CD14-positive monocyte (primary cell): ENCODE data around the gene CRY1. TPM values are rescaled to one million over a fixed set of nuclear protein-coding genes. Genes with fewer than 3 reads are reported as not detected.
"Not testable (repeated sequence)": the region's sequence is repeated elsewhere in the genome, so short reads cannot be mapped to it uniquely, and the experiment has no call there.

Experiments used
- DNase-seq, 3 donors: peaks; one replicate each; pipeline ENCODE4 v3.0.0-alpha.2; 2011 to 2022
- H2AFZ ChIP-seq: 2 replicates; pipeline ENCODE4 v1.6.0; 2012; ENCODE audit warnings: mild to moderate bottlenecking, low read depth, low read length, inconsistent platforms; ENCODE audit not compliant: insufficient read depth, poor library complexity, severe bottlenecking
- H3K27ac ChIP-seq, 2 donors: 1 replicate in 1 of 2; 2 replicates in 1 of 2; pipeline ENCODE4 v1.5.1; 2012 to 2013; ENCODE audit warnings: low read length in 2 of 2, control low read depth in 1 of 2, inconsistent platforms in 1 of 2, low read depth in 1 of 2, mild to moderate bottlenecking in 1 of 2
- H3K27me3 ChIP-seq, 2 donors: one replicate each; pipeline versions ENCODE4 v1.6.0 to v1.6.1; 2011 to 2013; ENCODE audit warnings: low read length in 2 of 2; ENCODE audit not compliant: control insufficient read depth in 2 of 2, insufficient read depth in 2 of 2
- H3K36me3 ChIP-seq, 2 donors: replicated peaks in 1 of 2; 1 replicate in 1 of 2; 2 replicates in 1 of 2; pipeline versions ENCODE4 v1.5.1 to v1.6.1; 2012 to 2013; ENCODE audit warnings: low read length in 2 of 2, control low read depth in 1 of 2, inconsistent platforms in 1 of 2, mild to moderate bottlenecking in 1 of 2; ENCODE audit not compliant: insufficient read depth in 2 of 2, control insufficient read depth in 1 of 2
- H3K4me1 ChIP-seq, 2 donors: 1 replicate in 1 of 2; 2 replicates in 1 of 2; pipeline versions ENCODE4 v1.5.1 to v1.6.1; 2012 to 2013; ENCODE audit warnings: low read length in 2 of 2, control low read depth in 1 of 2, inconsistent platforms in 1 of 2, mild to moderate bottlenecking in 1 of 2, moderate library complexity in 1 of 2; ENCODE audit not compliant: insufficient read depth in 2 of 2, control insufficient read depth in 1 of 2
- H3K4me2 ChIP-seq: replicated peaks from 2 replicates; pipeline ENCODE3; 2012; ENCODE audit warnings: low read length, moderate library complexity, mild to moderate bottlenecking; ENCODE audit not compliant: poor library complexity, severe bottlenecking; ENCODE audit errors: extremely low read depth
- H3K4me3 ChIP-seq, 3 experiments: fragments of 200-600 bp in 1 of 3; sonication (generic) in 1 of 3; replicated peaks in 1 of 3; 1 replicate in 2 of 3; 2 replicates in 1 of 3; pipeline ENCODE4 v1.5.1; 2011 to 2013; ENCODE audit warnings: low read length in 3 of 3, mild to moderate bottlenecking in 3 of 3, control low read depth in 2 of 3, low read depth in 2 of 3, inconsistent platforms in 1 of 3, moderate library complexity in 1 of 3
- H3K79me2 ChIP-seq: 2 replicates; pipeline ENCODE4 v1.6.0; 2012; ENCODE audit warnings: mild to moderate bottlenecking, control low read depth, inconsistent platforms, low read length, moderate library complexity; ENCODE audit not compliant: insufficient read depth
- H3K9ac ChIP-seq: 2 replicates; pipeline ENCODE4 v1.6.0; 2017; ENCODE audit warnings: low read length, mild to moderate bottlenecking; ENCODE audit not compliant: insufficient read depth, poor library complexity, severe bottlenecking
- H3K9me3 ChIP-seq, 2 donors: replicated peaks in 1 of 2; 1 replicate in 1 of 2; 2 replicates in 1 of 2; pipeline versions ENCODE4 v1.5.1 to v1.6.1; 2012 to 2013; ENCODE audit warnings: low read length in 2 of 2, control low read depth in 1 of 2; ENCODE audit not compliant: control insufficient read depth in 1 of 2, insufficient read depth in 1 of 2
- H4K20me1 ChIP-seq: 2 replicates; pipeline ENCODE4 v1.6.0; 2012; ENCODE audit warnings: mild to moderate bottlenecking, low read length, control low read depth, moderate library complexity; ENCODE audit not compliant: insufficient read depth
- H3K27ac Mint-ChIP-seq, 7 donors: one replicate each; pipeline ENCODE4 v1.8.0; 2020; ENCODE audit warnings: mild to moderate bottlenecking in 7 of 7, mixed read lengths in 7 of 7, moderate library complexity in 6 of 7, inconsistent platforms in 2 of 7
- H3K27me3 Mint-ChIP-seq, 3 donors: one replicate each; pipeline ENCODE4 v1.8.0; 2021 to 2022; ENCODE audit warnings: low read depth in 3 of 3, mild to moderate bottlenecking in 3 of 3, mixed read lengths in 3 of 3, moderate library complexity in 3 of 3, inconsistent platforms in 1 of 3
- H3K36me3 Mint-ChIP-seq, 2 donors: one replicate each; pipeline ENCODE4 v1.8.0; 2020; ENCODE audit warnings: mixed read lengths in 2 of 2, inconsistent platforms in 1 of 2, mild to moderate bottlenecking in 1 of 2
- H3K4me1 Mint-ChIP-seq: one replicate; pipeline ENCODE4 v1.8.0; 2020; ENCODE audit warnings: mild to moderate bottlenecking, mixed read lengths
- H3K4me3 Mint-ChIP-seq, 2 donors: one replicate each; pipeline ENCODE4 v1.8.0; 2020; ENCODE audit warnings: mild to moderate bottlenecking in 2 of 2, mixed read lengths in 2 of 2, moderate library complexity in 1 of 2
- H3K9me3 Mint-ChIP-seq, 7 donors: one replicate each; pipeline ENCODE4 v1.8.0; 2020 to 2022; ENCODE audit warnings: mixed read lengths in 7 of 7, mild to moderate bottlenecking in 6 of 7, moderate library complexity in 6 of 7, inconsistent platforms in 2 of 7
- CTCF ChIP-seq: fragments of 200-600 bp; IDR thresholded peaks from one replicate; pipeline ENCODE4 v1.8.0; 2022; ENCODE audit warnings: antibody characterized with exemption, mild to moderate bottlenecking
- WGBS: methylation state at CpG from one replicate; pipeline ENCODE4 v1.1.5; 2013; ENCODE audit warnings: missing lambda C conversion rate; ENCODE audit not compliant: insufficient coverage; 5-methylcytosine and 5-hydroxymethylcytosine counted together
- intact Hi-C, 2 donors: fragments of 100-400 bp; cut with micrococcal nuclease; formaldehyde crosslinking; loops; one replicate each; pipeline versions ENCODE4 v1.15.0 to v1.15.1; 2023
- polyA plus RNA-seq, 3 donors: library from polyadenylated mRNA; depleted of rRNA in 1 of 3; unstranded in 2 of 3; stranded (reverse) in 1 of 3; fragments of 300-500 nt in 2 of 3; fragments of >200 nt in 1 of 3; fragmentation: Illumina TruSeq in 2 of 3; gene quantifications; 1 replicate in 2 of 3; 2 replicates in 1 of 3; pipeline ENCODE4 v1.2.3, GENCODE V29; 2012 to 2021

Gene CRY1
- polyA plus RNA-seq, 3 donors: 3.8 to 7.7 (median 5.8) TPM

- Mint-ChIP-seq H3K27me3 (no peaks in the 10 kb centered on the region), H3K4me3 (no peak overlapping the region), H3K36me3 (no peaks in the 10 kb centered on the region), H3K4me1 (no peaks in the 10 kb centered on the region), H3K9me3 (no peaks in the 10 kb centered on the region), H3K27ac (no peak overlapping the region)
- H3K9ac ChIP-seq: no peak overlapping the region
- no peak overlapping the region for H2AFZ ChIP-seq
- H4K20me1 ChIP-seq: no peaks in the 10 kb centered on the region
- H3K79me2 ChIP-seq: no peaks in the 10 kb centered on the region
- no peak overlapping the region for H3K27ac ChIP-seq
- no peaks in the 10 kb centered on the region for H3K27me3 ChIP-seq
- H3K4me1 ChIP-seq: no peaks in the 10 kb centered on the region
- no peak for DNase-seq
- intact Hi-C loops: no loop called here
- no peak overlapping the region for H3K4me2 ChIP-seq
- no peaks in the 10 kb centered on the region for H3K36me3 ChIP-seq
- WGBS: no CpG with 5 or more reads among the region's 4 CpGs
- no peak overlapping the region for H3K4me3 ChIP-seq
- TF ChIP-seq CTCF: no peak
- H3K9me3 ChIP-seq: no peaks in the 10 kb centered on the region
Measured at GRCh38 chr12:107026806-107027635, 66.3 kb downstream of the CRY1 start.

- H4K20me1 ChIP-seq, H3K27me3 ChIP-seq, H3K4me3 Mint-ChIP-seq, H3K36me3 ChIP-seq, H3K36me3 Mint-ChIP-seq, H3K4me2 ChIP-seq, H3K9me3 Mint-ChIP-seq, H3K9ac ChIP-seq, H3K79me2 ChIP-seq, H3K4me1 ChIP-seq, H3K27ac Mint-ChIP-seq, H3K27ac ChIP-seq, intact Hi-C loops, H3K4me3 ChIP-seq, H3K4me1 Mint-ChIP-seq, H3K27me3 Mint-ChIP-seq, DNase-seq, H3K9me3 ChIP-seq, H2AFZ ChIP-seq: not testable (repeated sequence)
Measured at GRCh38 chr12:107026356-107026755, 67.0 kb downstream of the CRY1 start.
